Vagina (tissue), 2 donors: ENCODE results near the gene FAM163B. TPM values are rescaled to one million over a fixed set of nuclear protein-coding genes. Genes with fewer than 3 reads are reported as not detected.

ENCODE experiments used
- DNase-seq, 2 donors: peaks; one replicate each; pipeline ENCODE4 v3.0.0-alpha.2; 2017; ENCODE audit errors: extremely low spot score in 2 of 2
- H3K27ac ChIP-seq: fragments of 200-600 bp; sonication (generic); one replicate; pipeline ENCODE4 v1.5.1; 2019
- H3K27me3 ChIP-seq: fragments of 200-600 bp; sonication (generic); one replicate; pipeline ENCODE4 v1.5.1; 2019
- H3K36me3 ChIP-seq, 2 donors: fragments of 200-600 bp; sonication (generic); one replicate each; pipeline ENCODE4 v1.5.1; 2017 to 2019
- H3K4me1 ChIP-seq: fragments of 200-600 bp; sonication (generic); one replicate; pipeline ENCODE4 v1.5.1; 2019
- H3K4me3 ChIP-seq, 2 donors: fragments of 200-600 bp; sonication (generic); 1 replicate in 1 of 2; 2 replicates in 1 of 2; pipeline ENCODE4 v1.5.1; 2016 to 2019
- H3K9me3 ChIP-seq: fragments of 200-600 bp; sonication (generic); one replicate; pipeline ENCODE4 v1.5.1; 2019
- POLR2A ChIP-seq, 2 donors: fragments of 450-650 bp; IDR thresholded peaks; one replicate each; pipeline ENCODE4 v1.6.1; 2017; ENCODE audit warnings: antibody characterized with exemption in 2 of 2, mild to moderate bottlenecking in 2 of 2, moderate library complexity in 2 of 2
- POLR2AphosphoS5 ChIP-seq, 2 donors: sonication (generic); formaldehyde crosslinking; IDR thresholded peaks; one replicate each; pipeline ENCODE4 v1.9.0; 2017; ENCODE audit warnings: antibody characterized with exemption in 2 of 2, mild to moderate bottlenecking in 2 of 2, low read depth in 1 of 2; ENCODE audit not compliant: insufficient read depth in 1 of 2
- intact Hi-C: fragments of 100-400 bp; cut with DNase I; formaldehyde crosslinking; loops from one replicate; pipeline ENCODE4 v1.15.1; 2023
- total RNA-seq: library from RNA; depleted of rRNA; stranded (reverse); fragments of >200 nt; gene quantifications from one replicate; pipeline ENCODE4 v1.2.3, GENCODE V29; 2016
- TF ChIP-seq, protein P1 (sequence below), 3 experiments: fragments of 450-650 bp in 2 of 3; fragments of 200-600 bp in 1 of 3; sonication (generic) in 1 of 3; IDR thresholded peaks; one replicate each; pipeline ENCODE4 v1.5.1; 2017 to 2019; ENCODE audit warnings: antibody characterized with exemption in 3 of 3, mild to moderate bottlenecking in 2 of 3, moderate library complexity in 2 of 3

FAM163B gene
- total RNA-seq, 1 donor from 2014 or later, result not detected

DNA sequence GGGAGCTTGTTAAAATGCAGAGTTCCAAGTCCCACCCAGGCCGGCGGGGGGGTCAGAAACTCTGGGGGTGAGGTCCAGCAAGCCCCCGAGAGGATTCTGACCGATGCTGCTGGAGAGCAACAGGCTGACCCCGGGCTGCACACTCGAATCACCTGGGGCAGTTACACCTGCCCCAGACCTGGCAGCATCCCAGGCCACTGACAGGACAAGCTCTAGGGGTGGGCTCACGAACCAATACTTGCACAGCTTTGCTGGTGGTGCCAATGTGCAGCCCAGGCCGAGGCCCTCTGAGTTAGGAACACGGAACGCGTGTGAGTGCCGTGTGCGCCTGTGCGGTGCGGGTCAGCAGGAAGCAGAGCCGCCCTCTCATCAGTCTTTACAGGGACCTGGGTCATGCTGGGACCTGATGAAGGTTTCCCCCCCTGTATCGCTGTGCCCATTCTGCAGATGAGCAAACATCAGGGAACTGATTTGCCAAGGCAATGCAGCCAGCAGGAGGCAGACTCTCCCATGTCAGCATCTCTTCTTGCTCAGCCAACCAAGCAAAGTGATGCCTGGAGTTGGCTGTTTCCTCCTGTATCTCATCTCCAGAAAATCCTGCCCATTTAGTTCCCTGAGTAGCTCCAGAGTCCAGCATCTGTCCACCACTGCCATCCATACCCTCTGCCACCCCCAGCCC, 16.3 kb downstream of the FAM163B start:
- Histone ChIP-seq H3K4me1 (no peaks in the 10 kb centered on the region), H3K27ac (no peak overlapping the region), H3K4me3 (no peak overlapping the region), H3K9me3 (peaks cover 10% of the 10 kb centered on the region), H3K36me3 (no peaks in the 10 kb centered on the region), H3K27me3 (no peaks in the 10 kb centered on the region)
- intact Hi-C loops, result no loop called here
- no peak for TF ChIP-seq POLR2A (IDR thresholded peaks at IDR 0.05)
- TF ChIP-seq, protein P1, sequence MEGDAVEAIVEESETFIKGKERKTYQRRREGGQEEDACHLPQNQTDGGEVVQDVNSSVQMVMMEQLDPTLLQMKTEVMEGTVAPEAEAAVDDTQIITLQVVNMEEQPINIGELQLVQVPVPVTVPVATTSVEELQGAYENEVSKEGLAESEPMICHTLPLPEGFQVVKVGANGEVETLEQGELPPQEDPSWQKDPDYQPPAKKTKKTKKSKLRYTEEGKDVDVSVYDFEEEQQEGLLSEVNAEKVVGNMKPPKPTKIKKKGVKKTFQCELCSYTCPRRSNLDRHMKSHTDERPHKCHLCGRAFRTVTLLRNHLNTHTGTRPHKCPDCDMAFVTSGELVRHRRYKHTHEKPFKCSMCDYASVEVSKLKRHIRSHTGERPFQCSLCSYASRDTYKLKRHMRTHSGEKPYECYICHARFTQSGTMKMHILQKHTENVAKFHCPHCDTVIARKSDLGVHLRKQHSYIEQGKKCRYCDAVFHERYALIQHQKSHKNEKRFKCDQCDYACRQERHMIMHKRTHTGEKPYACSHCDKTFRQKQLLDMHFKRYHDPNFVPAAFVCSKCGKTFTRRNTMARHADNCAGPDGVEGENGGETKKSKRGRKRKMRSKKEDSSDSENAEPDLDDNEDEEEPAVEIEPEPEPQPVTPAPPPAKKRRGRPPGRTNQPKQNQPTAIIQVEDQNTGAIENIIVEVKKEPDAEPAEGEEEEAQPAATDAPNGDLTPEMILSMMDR (IDR thresholded peaks at IDR 0.05), result no peak
- TF ChIP-seq POLR2AphosphoS5 (IDR thresholded peaks at IDR 0.05; ENCODE audit: insufficient read depth in 1 of 2, low read depth in 1 of 2), result no peak
- no peak for DNase-seq

GRCh38 chr9:133591985-133592384, 17.2 kb downstream of the FAM163B start:
- Histone ChIP-seq H3K36me3 (no peaks in the 10 kb centered on the region), H3K27me3 (no peaks in the 10 kb centered on the region), H3K27ac (no peak overlapping the region), H3K4me3 (no peak overlapping the region), H3K9me3 (peaks cover 1% of the 10 kb centered on the region), H3K4me1 (no peaks in the 10 kb centered on the region)
- no peak for TF ChIP-seq POLR2AphosphoS5 (IDR thresholded peaks at IDR 0.05; ENCODE audit: insufficient read depth in 1 of 2, low read depth in 1 of 2)
- no peak for TF ChIP-seq POLR2A (IDR thresholded peaks at IDR 0.05)
- TF ChIP-seq, protein P1 (IDR thresholded peaks at IDR 0.05), result no peak
- intact Hi-C loops, result no loop called here
- no peak for DNase-seq

DNA sequence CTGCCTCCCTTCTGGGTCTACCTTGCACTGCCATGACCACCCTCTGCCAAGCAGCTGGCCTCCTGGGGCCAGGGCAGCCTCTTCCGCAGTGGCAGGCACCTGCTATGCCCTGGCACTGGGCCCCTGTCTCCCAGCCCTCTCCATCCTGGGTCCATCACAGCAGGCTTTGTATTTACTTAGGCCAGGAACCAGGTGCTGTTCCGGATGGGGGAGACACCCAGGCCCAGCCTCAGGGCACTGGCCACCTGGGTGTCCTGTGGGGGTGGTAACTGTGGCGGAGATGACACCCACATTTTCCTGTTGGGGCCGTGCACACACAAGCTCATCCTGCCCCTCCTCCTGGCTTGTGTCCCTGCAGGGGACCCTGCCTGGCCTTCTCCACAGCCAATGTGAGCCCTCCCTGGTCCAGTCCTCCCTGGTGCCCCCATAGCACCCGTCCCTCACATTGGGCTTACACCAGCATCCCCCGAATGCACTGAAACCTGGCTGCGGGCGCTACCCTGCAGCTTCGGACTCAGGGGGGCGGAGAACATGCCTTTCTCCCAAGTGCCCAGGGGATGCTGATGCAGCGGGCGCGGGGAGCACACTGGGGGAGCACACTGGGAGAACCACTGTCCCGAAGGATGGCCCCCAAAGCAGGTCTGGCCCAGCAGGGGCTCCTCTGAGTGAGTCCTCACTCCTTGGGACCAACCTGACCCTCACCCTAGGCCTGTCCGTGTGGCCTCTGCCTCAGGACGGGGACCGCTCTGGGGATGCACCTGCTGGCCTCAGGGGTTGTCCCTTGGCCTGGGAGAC, 17.9 kb downstream of the FAM163B start:
- intact Hi-C loops, result no loop called here
- TF ChIP-seq POLR2A (IDR thresholded peaks at IDR 0.05) (no peak), POLR2AphosphoS5 (IDR thresholded peaks at IDR 0.05; ENCODE audit: insufficient read depth in 1 of 2, low read depth in 1 of 2) (no peak)
- TF ChIP-seq, protein P1 (IDR thresholded peaks at IDR 0.05), result no peak
- no peaks in the 10 kb centered on the region for H3K27me3 ChIP-seq
- no peaks in the 10 kb centered on the region for H3K9me3 ChIP-seq
- no peak overlapping the region for H3K27ac ChIP-seq
- no peaks in the 10 kb centered on the region for H3K4me1 ChIP-seq
- H3K36me3 ChIP-seq, result no peaks in the 10 kb centered on the region
- no peak overlapping the region for H3K4me3 ChIP-seq
- DNase-seq, result no peak

- Histone ChIP-seq H3K36me3 (no peaks in the 10 kb centered on the region), H3K4me3 (no peak overlapping the region), H3K27ac (no peak overlapping the region), H3K4me1 (peaks cover 9% of the 10 kb centered on the region), H3K27me3 (peaks cover 3% of the 10 kb centered on the region), H3K9me3 (no peaks in the 10 kb centered on the region)
- TF ChIP-seq, protein P1 (IDR thresholded peaks at IDR 0.05), result no peak
- no peak for TF ChIP-seq POLR2A (IDR thresholded peaks at IDR 0.05)
- TF ChIP-seq POLR2AphosphoS5 (IDR thresholded peaks at IDR 0.05; ENCODE audit: insufficient read depth in 1 of 2, low read depth in 1 of 2), result no peak
- intact Hi-C loops, result no loop called here
- DNase-seq, result no peak
These were observed 18.8 kb downstream of the FAM163B start for GRCh38 chr9:133590231-133590855.
